ENCODE results near the gene ZFYVE27. TPM values are rescaled to one million over a fixed set of nuclear protein-coding genes. Genes with fewer than 3 reads are reported as not detected.

The ZFYVE27 gene
- total RNA-seq, 1 experiment from 2014 or later: 26.0 TPM

GRCh38 chr10:97782455-97783228 is 45.7 kb downstream of the ZFYVE27 start (continued):
- TF ChIP-seq CDX4 (CRISPR knock-in tag; IDR thresholded peaks at IDR 0.05; ENCODE audit: borderline replicate concordance): no peak

GRCh38 chr10:97784200-97784810 is 47.4 kb downstream of the ZFYVE27 start:
- Mint-ChIP-seq H3K27me3 (ENCODE audit: low read depth) (no peaks in the 10 kb centered on the region), H3K9me3 (no peaks in the 10 kb centered on the region), H3K36me3 (no peaks in the 10 kb centered on the region), H3K4me3 (no peak overlapping the region), H3K27ac (no peak overlapping the region), H3K4me1 (peaks cover 21% of the 10 kb centered on the region)
- DNase-seq (ENCODE audit: low spot score): no peak
- TF ChIP-seq ATF3 (CRISPR knock-in tag; conservative IDR thresholded peaks at IDR 0.05) (no peak), E2F4 (CRISPR knock-in tag; IDR thresholded peaks at IDR 0.05; ENCODE audit: borderline replicate concordance, low read depth) (no peak), PRDM15 (CRISPR knock-in tag; IDR thresholded peaks at IDR 0.05) (no peak)
- POLR2A ChIA-PET: no interaction called here
- CTCF ChIA-PET: no interaction called here
- ATAC-seq: no peak

GRCh38 chr10:97785231-97785630 is 48.3 kb downstream of the ZFYVE27 start:
- ChIA-PET POLR2A (no interaction called here), CTCF (no interaction called here)
- Mint-ChIP-seq H3K27ac (no peak overlapping the region), H3K4me1 (peaks cover 21% of the 10 kb centered on the region), H3K36me3 (no peaks in the 10 kb centered on the region), H3K9me3 (no peaks in the 10 kb centered on the region), H3K27me3 (ENCODE audit: low read depth) (no peaks in the 10 kb centered on the region), H3K4me3 (no peak overlapping the region)
- TF ChIP-seq NFATC4 (CRISPR knock-in tag; IDR thresholded peaks at IDR 0.05) (no peak), ELF4 (CRISPR knock-in tag; IDR thresholded peaks at IDR 0.05; ENCODE audit: low read depth) (no peak), FOXJ3 (CRISPR knock-in tag; IDR thresholded peaks at IDR 0.05; ENCODE audit: borderline replicate concordance) (no peak), ZBTB21 (CRISPR knock-in tag; IDR thresholded peaks at IDR 0.05; ENCODE audit: borderline replicate concordance) (no peak), IRF2 (CRISPR knock-in tag; IDR thresholded peaks at IDR 0.05; ENCODE audit: borderline replicate concordance, low read depth) (no peak), PREB (CRISPR knock-in tag; IDR thresholded peaks at IDR 0.05; ENCODE audit: borderline replicate concordance) (no peak), GRHL2 (CRISPR knock-in tag; IDR thresholded peaks at IDR 0.05; ENCODE audit: insufficient replicate concordance, severe bottlenecking) (no peak), ZNF281 (CRISPR knock-in tag; IDR thresholded peaks at IDR 0.05) (no peak), SP1 (CRISPR knock-in tag; conservative IDR thresholded peaks at IDR 0.05) (no peak), CREM (CRISPR knock-in tag; IDR thresholded peaks at IDR 0.05) (no peak), ZNF317 (CRISPR knock-in tag; IDR thresholded peaks at IDR 0.05; ENCODE audit: borderline replicate concordance, low read depth) (no peak), NFE2L1 (CRISPR knock-in tag; IDR thresholded peaks at IDR 0.05) (no peak), ERG (CRISPR knock-in tag; IDR thresholded peaks at IDR 0.05) (no peak), FOXK1 (CRISPR knock-in tag; IDR thresholded peaks at IDR 0.05) (no peak), ZNF396 (CRISPR knock-in tag; IDR thresholded peaks at IDR 0.05; ENCODE audit: borderline replicate concordance) (no peak)
- DNase-seq (ENCODE audit: low spot score) (no peak), ATAC-seq (no peak)

All from WTC11 (cell line).